HG03064 (cell line): ENCODE data around the gene GRAMD1B.

Source experiments
- ATAC-seq: cut with Tn5 transposase; IDR thresholded peaks from one replicate; pipeline ENCODE4 v1.9.1; 2021; ENCODE audit warnings: low read depth; ENCODE audit not compliant: unreplicated experiment

The GRAMD1B gene

DNA sequence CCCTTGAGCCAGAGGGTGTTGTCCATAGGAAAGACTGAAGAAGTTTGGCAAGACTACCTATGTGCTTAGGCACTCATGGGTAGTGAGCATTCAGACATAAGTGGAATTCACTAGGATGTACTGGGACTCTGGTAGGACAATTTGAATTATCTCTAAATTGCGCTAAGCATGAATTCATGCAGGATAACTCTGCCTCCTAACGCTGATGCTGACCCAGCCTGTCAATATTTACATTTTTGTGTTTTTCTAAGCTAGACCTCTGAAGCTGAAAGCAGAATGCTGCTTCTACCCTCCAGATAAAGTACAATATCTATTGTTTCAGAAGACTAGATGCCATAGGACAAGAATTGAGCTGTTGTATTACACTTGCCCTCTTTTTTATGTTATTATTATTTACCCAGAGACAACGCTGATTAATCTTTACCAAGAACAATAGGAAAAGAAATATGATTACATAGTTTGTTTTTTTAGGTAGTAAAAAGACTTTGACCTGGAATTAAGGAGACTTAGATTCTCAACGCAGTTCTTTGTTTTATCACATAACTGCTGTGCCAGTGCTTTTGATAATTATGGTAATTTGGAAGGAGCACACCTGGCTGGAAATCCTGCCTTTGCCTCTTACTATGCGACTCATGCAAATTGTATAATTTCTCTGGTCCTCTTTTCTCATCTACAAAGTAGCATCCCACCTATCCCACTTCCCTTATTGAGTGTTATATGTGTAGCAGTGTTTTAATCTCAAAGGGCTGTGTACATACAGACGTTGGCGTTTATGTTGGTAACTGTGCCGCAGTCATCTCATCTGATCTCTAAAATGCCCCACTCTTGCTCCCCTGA, 21.2 kb upstream of the GRAMD1B start:
- ATAC-seq = no peak

DNA sequence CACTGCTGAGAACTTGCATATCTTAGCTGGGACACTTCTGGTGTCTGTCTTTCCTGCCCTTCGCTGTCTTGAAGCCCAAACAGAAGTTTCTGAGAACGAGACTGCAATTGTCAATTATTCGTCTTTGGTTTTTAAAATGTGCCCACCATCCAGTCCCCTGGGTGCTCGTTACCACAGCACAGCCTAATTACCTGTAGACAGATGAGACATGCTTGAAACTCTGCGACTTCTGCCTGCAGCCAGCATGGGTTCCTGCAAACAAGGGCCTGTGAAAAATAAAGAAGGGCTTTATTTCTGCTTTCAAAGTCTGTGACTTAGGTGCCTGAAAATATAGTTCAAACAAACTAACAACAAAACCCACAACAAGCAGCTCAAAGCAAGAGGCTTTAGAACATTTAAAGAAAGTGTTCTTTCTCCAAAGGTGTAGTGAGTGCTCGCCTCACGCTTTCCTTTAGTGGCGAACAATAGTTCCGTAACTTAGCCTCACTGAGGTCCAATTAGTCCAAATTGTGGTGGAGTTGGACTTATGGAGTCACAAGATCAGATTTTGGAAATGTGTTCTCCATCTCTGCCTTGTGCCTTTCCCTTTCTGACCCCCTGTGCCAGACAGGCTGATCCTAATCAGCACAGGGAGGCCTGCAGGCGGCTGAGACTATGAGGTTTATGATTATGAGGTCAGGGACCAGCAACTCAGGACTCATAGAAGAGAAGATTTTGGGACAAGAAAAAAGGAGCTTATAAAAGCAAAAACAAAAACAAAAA, 20.4 kb upstream of the GRAMD1B start:
- ATAC-seq = no peak

DNA sequence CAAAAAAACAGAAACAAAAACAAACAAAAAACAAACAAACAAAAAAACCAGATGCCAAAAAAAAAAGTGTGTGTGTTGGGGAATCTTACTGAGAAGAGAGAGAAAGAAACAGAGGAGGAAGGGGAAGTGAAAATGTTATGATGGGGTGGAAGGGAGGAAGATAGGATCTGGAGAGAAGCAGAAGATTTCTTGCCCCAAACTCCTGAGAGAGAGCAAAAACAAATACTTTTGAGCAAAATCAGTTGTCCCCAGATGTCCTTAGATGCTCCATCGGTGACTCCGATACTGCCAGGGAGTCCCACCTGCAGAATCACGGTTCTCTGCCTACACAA, 19.9 kb upstream of the GRAMD1B start:
- no peak for ATAC-seq

DNA sequence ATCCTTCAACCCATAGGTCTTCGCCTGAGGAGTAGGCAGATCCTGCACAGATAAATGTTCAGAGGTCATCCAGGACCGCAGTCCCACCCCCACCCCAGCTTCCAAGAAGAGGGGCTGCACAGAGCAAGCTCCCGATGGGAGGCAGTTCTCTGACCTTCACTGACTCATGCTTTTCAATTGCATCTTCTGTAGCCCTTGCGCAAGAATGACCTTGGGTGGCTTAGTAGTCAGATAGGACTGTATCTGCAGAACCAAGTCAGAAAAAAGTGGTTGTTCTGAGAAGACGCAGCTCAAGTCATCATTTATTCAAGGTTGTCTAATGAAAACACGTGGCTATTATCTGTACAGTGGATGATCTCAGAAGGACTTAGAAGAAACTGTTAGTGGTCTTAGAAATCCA, 16.4 kb upstream of the GRAMD1B start:
- no peak for ATAC-seq

GRCh38 chr11:123416566-123416965, 13.5 kb upstream of the GRAMD1B start:
- no peak for ATAC-seq

GRCh38 chr11:123418351-123419114, 11.5 kb upstream of the GRAMD1B start:
- no peak for ATAC-seq

- no peak for ATAC-seq
Observed at GRCh38 chr11:123419731-123420452, 10.2 kb upstream of the GRAMD1B start.

GRCh38 chr11:123421589-123421988, 8.5 kb upstream of the GRAMD1B start:
- ATAC-seq = no peak

DNA sequence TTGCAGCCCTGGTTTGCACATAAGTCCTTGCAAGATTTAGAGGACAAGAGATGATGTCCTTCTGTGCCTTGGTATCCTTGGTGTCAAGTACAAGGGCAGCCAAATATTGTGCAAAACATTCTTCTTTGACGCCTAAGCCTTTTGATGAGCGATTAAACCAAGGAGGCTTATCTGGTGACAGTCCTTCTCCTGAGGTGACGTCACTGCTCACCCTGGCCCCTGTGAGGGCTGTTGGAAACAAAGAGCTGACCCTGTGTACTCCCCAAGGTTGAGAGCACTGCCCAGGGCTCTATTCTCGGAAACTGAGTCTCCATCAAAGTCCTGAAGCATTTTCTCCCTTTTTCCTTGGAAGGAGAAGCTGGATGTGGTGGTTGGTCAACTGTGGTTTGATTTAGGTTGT, 4.7 kb upstream of the GRAMD1B start:
- ATAC-seq = no peak

DNA sequence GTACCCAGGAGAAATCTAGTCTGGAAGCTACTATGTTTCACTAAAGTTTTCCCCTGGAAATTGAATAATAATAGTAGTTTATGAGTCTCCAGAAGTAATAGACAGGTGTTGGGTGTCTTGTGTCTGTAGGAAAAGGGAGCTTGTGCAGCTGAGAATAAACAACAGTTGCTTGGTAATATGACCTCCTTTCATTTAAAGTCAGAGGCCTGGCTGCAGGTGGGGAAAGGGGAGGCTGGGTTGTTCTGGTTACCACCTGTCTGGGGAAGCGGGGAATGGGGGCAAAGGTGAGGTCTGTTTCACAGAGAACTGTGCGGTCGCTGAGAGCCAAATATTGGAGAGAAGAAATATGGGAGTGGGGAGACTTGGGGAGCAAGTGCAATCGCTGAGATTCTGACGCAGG, 3.3 kb upstream of the GRAMD1B start:
- ATAC-seq = no peak

DNA sequence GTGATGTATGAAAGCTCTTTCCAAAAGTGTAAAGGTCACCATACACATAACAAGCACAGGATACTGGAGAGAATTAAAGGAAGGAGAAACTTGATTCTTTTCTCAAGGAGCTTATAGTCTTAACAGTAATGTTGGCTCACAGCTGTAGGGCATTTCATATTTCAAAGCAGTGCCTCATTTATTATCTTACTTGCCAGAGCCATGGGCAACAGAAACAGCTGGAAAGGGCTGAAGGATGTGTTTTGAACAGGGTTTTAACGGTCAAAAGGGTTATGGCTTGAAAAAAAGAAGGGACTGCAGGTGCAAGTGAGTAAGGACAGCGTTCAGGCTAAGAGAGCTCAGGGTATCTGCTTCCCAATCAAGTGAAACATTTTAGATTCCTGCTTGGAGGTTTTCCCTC, 2.7 kb upstream of the GRAMD1B start:
- no peak for ATAC-seq

GRCh38 chr11:123428116-123428715, 1.9 kb upstream of the GRAMD1B start:
- ATAC-seq = no peak

DNA sequence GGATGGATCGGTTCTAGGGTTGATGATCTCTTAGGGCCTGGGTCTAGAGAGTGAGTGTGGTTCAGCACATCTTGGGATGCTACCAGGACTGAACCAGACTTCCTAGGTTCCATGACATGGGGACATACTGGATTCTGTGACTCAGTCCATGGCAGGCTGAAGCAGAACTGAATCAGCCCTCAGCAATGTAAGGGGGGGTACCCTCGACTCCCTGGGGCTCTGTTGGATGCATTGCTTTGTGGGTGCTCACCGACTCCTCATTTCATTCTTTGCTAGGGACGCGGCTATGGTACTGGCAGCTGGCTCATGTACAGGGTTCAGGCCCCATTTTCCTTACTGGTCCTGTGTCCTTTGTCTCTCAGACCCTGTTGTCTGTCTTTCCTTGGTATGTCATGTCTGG, 733 bp upstream of the GRAMD1B start:
- no peak for ATAC-seq

GRCh38 chr11:123430721-123431497, 840 bp downstream of the GRAMD1B start:
- ATAC-seq = no peak

- no peak for ATAC-seq
Observed at GRCh38 chr11:123431619-123432018, 1.6 kb downstream of the GRAMD1B start.

DNA sequence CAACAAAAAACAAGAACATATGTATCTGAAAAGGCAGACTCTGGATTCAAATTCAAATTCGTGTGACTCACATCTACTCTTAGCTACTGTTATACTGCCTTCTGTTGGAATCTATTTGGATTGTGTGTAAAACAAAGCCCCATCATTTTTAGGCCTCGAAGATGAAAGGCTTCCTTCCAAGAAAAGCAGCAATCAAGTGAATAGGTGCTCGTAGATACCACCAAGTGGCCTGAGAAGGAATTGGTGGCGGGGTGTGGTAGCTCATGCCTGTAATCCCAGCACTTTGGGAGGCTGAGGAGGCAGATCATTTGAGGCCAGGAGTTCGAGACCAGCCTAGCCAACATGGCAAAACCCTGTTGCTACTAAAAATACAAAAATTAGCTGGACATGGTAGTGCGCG, 4.2 kb downstream of the GRAMD1B start:
- ATAC-seq = no peak

GRCh38 chr11:123434911-123435310, 4.8 kb downstream of the GRAMD1B start:
- ATAC-seq = no peak

DNA sequence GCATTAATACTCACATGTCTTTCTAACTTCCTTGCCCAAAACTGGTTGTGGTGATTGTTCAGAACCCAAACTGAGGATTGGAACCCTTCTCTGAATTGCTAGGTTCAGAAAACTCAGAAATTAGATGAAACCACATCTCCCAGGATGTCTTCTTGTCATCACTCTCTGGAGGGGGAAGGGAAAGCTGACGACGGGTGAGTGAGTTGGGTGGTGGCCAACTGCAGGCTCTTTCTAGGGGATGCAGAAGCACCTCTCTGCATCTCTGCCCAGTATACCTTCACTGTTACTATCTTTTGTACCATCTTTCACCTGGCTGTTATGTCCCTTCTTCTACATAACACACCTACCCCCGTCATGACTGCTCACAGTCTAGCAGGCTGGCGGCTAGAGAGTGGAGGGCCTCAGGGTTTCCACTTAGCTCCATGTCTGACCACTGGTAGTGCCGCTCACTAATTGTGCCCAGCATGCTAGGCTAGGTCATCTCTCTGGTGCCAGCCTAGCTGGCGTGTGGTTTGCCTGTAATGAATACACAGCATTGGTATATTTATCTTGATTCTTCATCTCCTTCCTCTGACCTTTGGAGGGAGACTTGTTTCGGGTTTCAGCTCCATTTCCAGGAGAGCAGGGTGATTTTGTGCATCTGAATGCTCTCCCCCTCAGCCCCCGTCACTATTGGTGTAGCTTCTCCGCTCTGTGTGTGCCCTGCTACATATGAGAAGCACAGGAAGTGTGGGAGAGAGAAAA, 7.3 kb downstream of the GRAMD1B start:
- ATAC-seq = no peak

GRCh38 chr11:123438131-123438627, 8.1 kb downstream of the GRAMD1B start:
- ATAC-seq = no peak
